DMS 273 treated with DMSO at 0.1 percent for 48 hours (cell line): Measurements from ENCODE around the gene PLEKHG3.

ENCODE experiments used
- DNase-seq: peaks from one replicate; lab custom pipeline; 2025; lab: John Stamatoyannopoulos, UW

PLEKHG3 gene

DNA sequence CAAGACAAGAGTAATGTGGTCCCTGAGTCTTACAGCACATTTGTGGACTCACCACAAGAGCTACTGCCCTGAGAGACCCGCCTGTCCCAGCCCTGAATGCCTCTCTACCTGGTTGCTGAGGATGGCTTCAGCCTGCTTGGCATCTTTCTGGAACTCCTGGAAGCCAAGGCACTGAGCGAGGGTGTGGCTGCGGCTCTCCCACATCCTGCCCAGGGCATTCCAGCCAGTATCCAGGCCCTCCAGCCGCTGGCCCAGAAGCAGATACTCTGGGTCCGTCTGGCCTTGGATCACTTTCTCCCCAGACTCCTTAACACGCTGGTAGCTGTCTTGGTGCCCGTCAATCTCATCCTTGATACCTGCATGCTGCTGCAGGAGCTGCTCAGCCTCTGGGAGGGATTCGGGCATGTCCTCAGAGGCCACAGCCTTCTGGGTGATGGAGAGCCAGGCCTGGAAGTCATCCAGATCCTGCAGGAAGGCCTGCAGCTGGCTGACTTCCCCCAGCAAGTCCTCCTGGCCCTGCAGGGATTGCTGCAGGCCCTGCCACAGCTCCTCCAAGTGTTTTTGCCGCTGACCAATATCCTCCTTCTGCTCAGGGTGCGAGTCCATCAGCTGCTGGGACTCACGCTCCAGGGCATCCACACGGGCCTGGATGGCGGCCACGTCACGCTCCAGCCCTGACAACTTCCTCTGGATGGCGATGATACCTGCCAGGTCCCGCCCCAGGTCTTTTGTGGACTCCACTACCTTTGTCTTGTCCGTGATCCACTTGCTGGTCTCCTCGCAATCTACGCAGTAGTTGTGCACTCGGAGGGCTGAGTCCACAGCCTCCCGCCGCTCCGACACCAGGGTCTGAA lies 82.3 kb downstream of the PLEKHG3 start:
- no peak for DNase-seq

DNA sequence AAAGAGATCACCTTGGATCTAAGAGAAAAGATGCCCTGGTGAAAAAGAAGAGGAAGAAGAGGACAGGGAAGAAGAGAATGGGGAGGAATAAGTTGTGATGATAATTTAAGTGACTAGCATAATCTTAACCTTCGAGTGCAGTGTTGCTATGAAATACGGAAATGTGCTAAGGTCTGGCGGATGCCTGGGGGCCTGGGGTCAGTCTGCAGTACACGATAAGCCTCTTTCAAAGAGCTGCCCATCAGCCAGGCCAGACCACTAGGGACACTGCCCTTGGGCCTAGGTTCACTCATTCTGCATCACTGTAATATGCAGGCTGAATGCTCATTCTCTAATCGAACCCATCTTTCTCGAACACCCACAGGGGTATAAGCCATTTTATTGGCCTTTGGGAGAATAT lies 83.4 kb downstream of the PLEKHG3 start:
- no peak for DNase-seq

DNA sequence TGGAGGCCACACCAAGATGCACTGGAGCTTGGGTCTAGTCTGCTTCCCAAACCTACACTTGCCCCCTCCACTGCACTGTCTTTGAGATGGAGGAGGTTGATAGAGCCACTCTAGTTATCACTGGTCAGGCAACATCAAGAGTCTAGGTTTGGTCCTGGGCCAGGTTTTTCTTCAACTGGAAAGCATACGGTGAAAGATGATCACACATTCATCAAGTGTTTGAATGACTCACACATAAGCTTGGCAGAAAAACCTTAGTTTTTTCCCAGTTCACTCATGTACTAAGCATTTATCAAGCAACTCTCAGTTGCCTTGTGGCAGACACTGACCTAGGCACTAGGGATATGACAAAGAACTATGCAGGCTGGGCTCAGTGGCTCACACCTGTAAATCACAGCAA lies 84.5 kb downstream of the PLEKHG3 start:
- DNase-seq, result peak; percentile 32

GRCh38 chr14:64789696-64790095 lies 85.5 kb downstream of the PLEKHG3 start:
- no peak for DNase-seq

- no peak for DNase-seq
Observed at GRCh38 chr14:64790478-64790877, 86.3 kb downstream of the PLEKHG3 start.

DNA sequence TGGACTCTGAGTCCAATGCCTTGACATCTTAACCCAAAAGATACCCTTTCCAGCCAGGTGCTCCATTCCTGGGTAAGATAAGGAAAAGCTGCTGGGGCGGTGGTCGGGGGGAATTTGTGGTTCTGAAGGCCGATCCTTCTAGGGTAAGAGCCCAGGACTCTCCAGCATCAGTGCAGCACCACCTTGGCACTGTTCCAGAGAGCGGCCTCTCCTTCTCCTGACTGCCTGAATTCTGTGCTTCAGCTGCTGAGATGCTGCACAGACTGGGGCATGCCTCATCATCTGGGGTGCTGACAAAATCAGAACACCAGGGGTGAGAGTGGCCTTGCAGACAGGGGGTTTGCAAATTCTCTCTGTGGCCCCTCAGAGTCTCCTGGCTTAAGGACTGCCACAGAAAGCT lies 88.0 kb downstream of the PLEKHG3 start:
- DNase-seq, result no peak

DNA sequence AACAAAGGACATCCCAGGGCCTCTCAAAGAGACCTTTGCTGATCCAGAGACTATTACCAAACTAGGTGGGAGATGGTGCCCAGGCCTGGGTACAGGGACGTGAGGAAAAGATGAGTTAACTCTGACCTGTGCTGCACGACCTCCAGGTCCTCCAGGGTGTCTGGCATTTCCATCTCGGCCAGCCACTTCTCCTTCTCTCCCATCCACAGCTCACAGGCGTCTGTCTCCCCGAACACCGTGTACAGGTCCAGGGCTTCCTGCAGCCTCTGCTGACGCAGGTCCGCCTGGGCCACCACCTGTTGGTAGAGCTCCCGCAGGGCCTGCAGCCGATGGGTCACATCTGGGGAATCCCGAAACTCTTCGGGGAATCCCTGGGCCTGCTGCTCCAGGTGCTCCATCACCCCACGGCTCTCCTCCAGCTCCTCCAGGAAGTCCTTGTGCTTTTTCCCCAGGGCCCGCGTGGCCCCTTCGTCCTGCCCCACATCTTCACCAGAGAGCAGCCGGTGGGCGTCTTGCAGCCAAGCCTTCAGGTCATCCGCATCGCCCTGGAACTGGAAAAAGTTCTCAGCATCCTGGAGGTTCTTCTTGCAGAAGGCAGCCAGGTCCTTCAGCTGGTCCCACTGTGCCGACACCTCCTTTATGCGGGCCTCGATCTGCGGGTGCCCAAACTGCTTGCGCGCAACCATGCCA lies 88.8 kb downstream of the PLEKHG3 start:
- no peak for DNase-seq

GRCh38 chr14:64795211-64795610 lies 91.0 kb downstream of the PLEKHG3 start:
- DNase-seq, result no peak

DNA sequence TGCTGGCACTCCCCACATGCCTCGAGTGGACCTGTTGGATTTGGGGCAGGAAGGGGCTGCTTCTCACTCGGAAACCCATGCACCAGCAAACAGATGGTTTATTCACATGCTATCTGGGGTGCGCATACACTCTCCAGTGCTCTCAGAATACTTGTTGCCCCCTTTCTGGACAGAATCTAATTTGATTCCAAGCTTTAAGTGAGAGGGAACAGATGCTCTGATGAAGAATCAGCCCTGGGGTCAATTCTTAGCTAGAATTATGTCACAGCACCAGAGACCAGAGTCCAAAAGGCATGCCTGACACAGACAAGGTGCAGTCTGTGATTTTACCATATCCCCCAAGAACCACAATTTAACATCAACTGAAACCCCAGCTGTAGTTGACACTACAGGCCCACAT lies 91.7 kb downstream of the PLEKHG3 start:
- no peak for DNase-seq

DNA sequence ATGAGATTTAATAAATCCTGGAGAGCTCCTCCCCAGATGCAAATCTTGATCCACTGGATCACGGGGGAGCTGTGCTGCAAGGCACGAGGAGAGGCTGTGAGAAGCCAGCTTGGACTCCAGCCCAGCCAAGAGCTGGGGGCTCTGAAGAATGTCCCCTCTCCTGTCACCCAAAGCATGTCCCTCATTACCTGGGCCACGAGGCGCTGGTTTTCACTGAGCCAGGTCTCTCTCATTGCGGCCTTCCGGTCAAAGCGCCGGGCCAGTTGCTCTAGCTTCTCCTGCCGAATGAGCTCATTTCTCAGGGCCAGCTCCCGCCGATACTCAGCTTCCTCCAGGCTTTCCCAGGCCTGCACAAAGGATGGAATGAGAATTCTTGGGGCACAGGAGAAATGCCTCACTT lies 92.1 kb downstream of the PLEKHG3 start:
- no peak for DNase-seq

GRCh38 chr14:64799555-64799954 lies 95.3 kb downstream of the PLEKHG3 start:
- DNase-seq, result no peak
